Measurements from ENCODE around the gene VSX2.

- TF ChIP-seq CTCF (IDR thresholded peaks at IDR 0.05) (no peak), POLR2A (IDR thresholded peaks at IDR 0.05) (no peak)
Observed at GRCh38 chr14:74297986-74298385, 58.7 kb downstream of the VSX2 start.

All from prostate gland (tissue), 2 donors.